Immature natural killer cell (primary cell): ENCODE measurements around the gene CATSPERD. TPM values are rescaled to one million over a fixed set of nuclear protein-coding genes. Genes with fewer than 3 reads are reported as not detected.

Experiments
- DNase-seq, 3 donors: peaks; one replicate each; pipeline ENCODE4 v3.0.0; 2022; ENCODE audit warnings: mixed read lengths in 1 of 3
- H3K27ac Mint-ChIP-seq, 6 donors: one replicate each; pipeline ENCODE4 v1.8.0; 2020; ENCODE audit warnings: mixed read lengths in 6 of 6, mild to moderate bottlenecking in 5 of 6, inconsistent platforms in 4 of 6, moderate library complexity in 3 of 6
- H3K27me3 Mint-ChIP-seq, 3 donors: one replicate each; pipeline ENCODE4 v1.8.0; 2020 to 2021; ENCODE audit warnings: low read depth in 3 of 3, mild to moderate bottlenecking in 3 of 3, mixed read lengths in 3 of 3, moderate library complexity in 3 of 3, inconsistent platforms in 1 of 3
- H3K36me3 Mint-ChIP-seq, 3 donors: one replicate each; pipeline ENCODE4 v1.8.0; 2020; ENCODE audit warnings: mixed read lengths in 3 of 3, inconsistent platforms in 2 of 3, mild to moderate bottlenecking in 2 of 3
- H3K4me1 Mint-ChIP-seq, 2 donors: one replicate each; pipeline ENCODE4 v1.8.0; 2020; ENCODE audit warnings: inconsistent platforms in 2 of 2, mild to moderate bottlenecking in 2 of 2, mixed read lengths in 2 of 2, moderate library complexity in 1 of 2
- H3K4me3 Mint-ChIP-seq, 5 donors: one replicate each; pipeline ENCODE4 v1.8.0; 2020; ENCODE audit warnings: mild to moderate bottlenecking in 5 of 5, mixed read lengths in 5 of 5, inconsistent platforms in 3 of 5, moderate library complexity in 3 of 5
- H3K9me3 Mint-ChIP-seq, 6 donors: one replicate each; pipeline ENCODE4 v1.8.0; 2020; ENCODE audit warnings: mild to moderate bottlenecking in 6 of 6, mixed read lengths in 6 of 6, inconsistent platforms in 4 of 6, moderate library complexity in 3 of 6
- polyA plus RNA-seq, 3 donors: library from polyadenylated mRNA; unstranded; fragments of 300-500 nt; fragmentation: Illumina TruSeq; gene quantifications; one replicate each; pipeline ENCODE4 v1.2.3, GENCODE V29; 2021

The CATSPERD gene
- polyA plus RNA-seq, 3 donors from 2014 or later: not detected

DNA sequence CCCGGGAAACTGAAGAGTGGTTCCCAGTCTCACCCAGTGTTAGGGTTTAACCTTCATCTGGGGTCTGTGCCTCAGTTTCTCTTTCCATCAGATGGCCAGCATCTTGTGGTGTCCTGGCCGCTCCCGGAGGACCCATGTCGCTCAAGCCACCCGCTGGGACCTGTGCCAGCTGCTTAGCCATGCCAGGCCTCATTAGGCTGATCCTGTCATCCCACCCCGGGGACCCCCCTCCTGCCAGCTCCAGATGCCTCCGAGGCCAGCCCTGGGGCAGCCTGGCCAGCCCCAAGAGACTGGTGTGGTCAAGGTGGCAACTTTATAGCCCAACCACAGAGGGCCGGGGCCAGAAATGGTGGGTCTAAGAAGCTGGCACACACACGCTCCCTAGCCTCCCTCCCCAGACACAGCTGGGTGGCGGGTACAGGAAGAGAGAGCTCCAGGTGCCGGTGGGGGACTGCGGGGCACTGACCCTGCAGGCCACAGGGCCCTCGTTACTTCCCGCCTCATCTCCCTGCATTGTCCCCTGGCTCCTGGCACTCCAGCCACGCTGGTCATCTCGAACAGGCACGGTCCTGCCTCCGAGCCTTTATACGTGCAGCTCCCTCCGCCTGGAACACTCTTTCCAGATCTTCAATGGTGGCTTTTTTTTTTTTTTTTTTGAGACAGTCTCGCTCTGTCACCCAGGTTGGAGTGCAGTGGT, 87.8 kb downstream of the CATSPERD start:
- Mint-ChIP-seq H3K4me1 (peaks cover 6 to 11% of the 10 kb centered on the region in 2 donors), H3K9me3 (no peaks in the 10 kb centered on the region), H3K4me3 (no peak overlapping the region), H3K36me3 (no peaks in the 10 kb centered on the region), H3K27ac (no peak overlapping the region), H3K27me3 (peaks cover 0 to 11% (median 9%) of the 10 kb centered on the region in 3 donors)
- no peak for DNase-seq

DNA sequence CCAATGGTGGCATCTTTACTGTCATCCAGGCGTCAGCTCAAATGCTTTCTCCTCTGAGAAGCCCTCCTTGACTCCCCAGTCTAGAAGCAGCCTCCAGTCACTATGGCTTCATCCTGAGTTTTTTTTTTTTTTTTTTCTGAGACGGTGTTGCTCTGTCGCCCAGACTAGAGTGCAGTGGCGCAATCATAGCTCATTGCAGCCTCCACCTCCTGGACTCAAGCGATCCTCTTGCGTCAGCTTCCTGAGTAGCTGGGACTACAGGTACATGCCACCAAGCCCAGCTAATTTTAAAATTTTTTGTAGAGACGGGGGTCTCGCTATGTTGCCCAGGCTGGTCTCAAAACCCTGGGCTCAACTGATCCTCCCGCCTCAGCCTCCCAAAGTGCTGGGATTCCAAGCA, 88.6 kb downstream of the CATSPERD start:
- Mint-ChIP-seq H3K9me3 (no peaks in the 10 kb centered on the region), H3K4me3 (no peak overlapping the region), H3K4me1 (peaks cover 0 to 5% of the 10 kb centered on the region in 2 donors), H3K27ac (no peak overlapping the region), H3K36me3 (no peaks in the 10 kb centered on the region), H3K27me3 (peaks cover 0 to 10% (median 2%) of the 10 kb centered on the region in 3 donors)
- no peak for DNase-seq

DNA sequence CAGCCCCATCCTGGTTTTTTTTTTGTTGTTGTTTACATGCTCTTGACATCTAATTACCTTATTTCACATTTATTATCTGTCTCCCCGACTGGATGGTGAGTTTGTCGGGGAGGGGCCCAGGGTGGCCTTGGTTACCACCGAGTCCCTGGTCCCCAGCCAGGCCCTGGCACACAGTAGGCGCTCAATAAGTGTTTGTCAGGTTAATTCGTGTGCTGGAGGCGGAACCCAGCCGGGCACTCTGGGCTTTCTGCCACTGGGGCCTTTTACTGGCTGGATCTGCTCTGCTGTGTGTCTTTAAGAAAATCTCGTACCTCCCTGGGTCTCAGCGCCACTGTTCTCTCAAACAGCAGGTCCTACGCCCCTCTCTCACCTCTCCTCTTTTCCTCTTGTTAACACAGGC, 89.0 kb downstream of the CATSPERD start:
- H3K27ac Mint-ChIP-seq: no peak overlapping the region

DNA sequence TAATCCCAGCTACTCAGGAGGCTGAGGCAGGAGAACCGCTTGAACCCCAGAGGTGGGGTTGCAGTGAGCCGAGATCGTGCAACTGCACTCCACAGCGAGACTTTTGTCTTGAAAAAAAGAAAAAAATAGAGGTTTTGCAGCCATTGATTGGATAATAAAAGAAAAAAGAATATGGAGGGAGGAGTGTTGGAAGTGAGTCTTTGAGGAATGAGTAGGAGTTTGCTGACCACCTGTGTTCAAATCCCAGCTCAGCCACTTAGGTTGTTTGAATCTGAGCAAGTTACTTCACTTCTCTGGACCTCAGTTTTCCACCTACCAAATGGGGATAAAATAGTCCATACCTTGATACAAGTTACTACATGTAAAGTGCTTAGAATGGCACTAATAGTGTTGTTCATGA, 90.7 kb downstream of the CATSPERD start:
- Mint-ChIP-seq H3K4me3 (no peak overlapping the region), H3K9me3 (no peaks in the 10 kb centered on the region), H3K27me3 (peaks cover 0 to 8% (median 2%) of the 10 kb centered on the region in 3 donors), H3K4me1 (no peaks in the 10 kb centered on the region), H3K27ac (no peak overlapping the region), H3K36me3 (no peaks in the 10 kb centered on the region)
- DNase-seq: no peak

More for the DNA sequence above, 89.0 kb downstream of the CATSPERD start:
- Mint-ChIP-seq H3K36me3 (no peaks in the 10 kb centered on the region), H3K9me3 (no peaks in the 10 kb centered on the region), H3K4me1 (peaks cover 0 to 1% of the 10 kb centered on the region in 2 donors), H3K4me3 (no peak overlapping the region), H3K27me3 (peaks cover 0 to 8% (median 0%) of the 10 kb centered on the region in 3 donors)
- no peak for DNase-seq

DNA sequence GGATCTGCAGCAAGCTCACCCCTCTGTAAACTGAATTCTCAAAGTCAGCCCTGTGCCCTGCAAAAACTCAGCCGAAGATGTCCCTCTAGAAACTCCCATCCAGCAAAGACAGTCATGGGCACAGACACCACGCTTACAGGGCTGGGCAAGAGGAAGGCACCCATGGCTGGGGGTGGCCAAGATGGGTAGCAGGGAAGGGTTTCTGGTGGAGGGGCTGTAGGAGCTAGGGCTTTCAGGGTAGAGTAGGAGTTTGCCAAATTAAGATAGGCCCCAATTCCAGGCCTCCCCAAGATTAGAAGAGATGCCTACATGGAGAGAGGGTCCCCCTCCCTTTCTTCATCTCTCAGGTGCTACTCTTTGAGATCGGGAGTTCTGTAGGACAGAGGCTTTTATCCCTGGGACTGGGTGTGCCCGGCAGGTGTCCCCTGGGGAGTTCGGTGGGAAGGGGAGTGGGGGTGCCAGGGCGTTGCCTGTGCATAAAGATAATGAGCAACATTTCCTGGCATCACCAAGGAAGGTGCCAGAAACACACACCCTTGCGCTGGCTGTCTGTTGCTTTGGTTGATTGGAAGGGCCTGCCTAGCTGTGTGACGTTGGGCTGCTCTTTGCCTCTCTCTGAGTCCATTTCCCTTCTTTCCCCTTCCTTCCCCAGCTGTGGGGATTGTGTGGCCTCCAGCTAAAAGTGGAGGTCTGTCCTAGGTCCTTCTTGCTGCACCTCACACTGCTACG, 93.8 kb downstream of the CATSPERD start:
- Mint-ChIP-seq H3K36me3 (no peaks in the 10 kb centered on the region), H3K27me3 (peaks cover 0 to 6% (median 3%) of the 10 kb centered on the region in 3 donors), H3K9me3 (peaks cover 0 to 1% (median 0%) of the 10 kb centered on the region in 6 donors), H3K27ac (no peak overlapping the region), H3K4me1 (peaks cover 0 to 2% of the 10 kb centered on the region in 2 donors), H3K4me3 (no peak overlapping the region)
- DNase-seq: no peak

DNA sequence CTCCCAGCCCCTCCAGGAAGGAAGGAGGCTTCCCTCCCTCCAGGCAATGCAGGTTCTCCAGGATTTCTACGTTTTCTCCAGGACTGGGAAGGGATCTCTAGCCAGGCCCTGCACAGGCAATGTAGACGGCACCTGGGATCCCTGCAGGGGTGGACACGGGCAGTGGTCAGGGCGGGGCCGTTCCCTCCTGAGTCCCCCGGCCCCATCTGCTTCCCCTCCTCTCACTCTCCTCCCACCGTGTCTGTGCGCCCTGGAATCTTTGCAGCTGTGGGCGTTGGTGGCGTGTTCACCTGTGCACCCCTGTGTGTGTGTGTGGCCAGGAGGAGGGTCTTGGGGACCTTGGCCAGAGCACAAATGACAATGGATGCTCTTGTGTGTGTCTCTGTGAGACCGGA, 94.4 kb downstream of the CATSPERD start:
- H3K9me3 Mint-ChIP-seq: peaks cover 0 to 1% (median 0%) of the 10 kb centered on the region in 6 donors
- peaks cover 0 to 6% (median under 1%) of the 10 kb centered on the region in 3 donors for H3K27me3 Mint-ChIP-seq
- peaks cover 0 to 2% of the 10 kb centered on the region in 2 donors for H3K4me1 Mint-ChIP-seq
- H3K27ac Mint-ChIP-seq: peak overlapping the region in 1 of 6 donors; percentile 64
- H3K4me3 Mint-ChIP-seq: no peak overlapping the region
- no peaks in the 10 kb centered on the region for H3K36me3 Mint-ChIP-seq
- DNase-seq: no peak

DNA sequence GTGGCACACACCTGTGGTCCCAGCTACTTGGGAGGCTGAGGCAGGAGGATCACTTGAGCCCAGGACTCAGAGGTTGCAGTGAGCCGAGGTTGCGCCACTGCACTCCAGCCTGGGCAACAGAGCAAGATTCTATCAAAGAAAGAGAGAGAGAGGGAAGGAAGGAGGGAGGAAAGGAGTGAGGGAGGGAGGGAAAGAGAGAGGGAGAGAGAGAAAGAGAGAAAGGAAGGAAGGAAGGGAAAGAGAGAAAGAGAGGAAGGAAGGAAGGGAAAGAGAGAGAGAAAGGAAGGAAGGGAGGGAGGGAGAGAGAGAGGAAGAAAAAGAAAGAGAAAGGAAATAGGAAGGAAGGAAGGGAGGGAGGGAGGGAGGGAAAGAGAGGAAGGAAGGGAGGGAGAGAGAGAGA, 96.8 kb downstream of the CATSPERD start:
- H3K27ac Mint-ChIP-seq: no peak overlapping the region
- no peak overlapping the region for H3K4me3 Mint-ChIP-seq
- no peaks in the 10 kb centered on the region for H3K36me3 Mint-ChIP-seq
- DNase-seq: no peak
- H3K9me3 Mint-ChIP-seq: peaks cover 0 to 5% (median 0%) of the 10 kb centered on the region in 6 donors
- peaks cover 0 to 2% of the 10 kb centered on the region in 2 donors for H3K4me1 Mint-ChIP-seq
- H3K27me3 Mint-ChIP-seq: peaks cover 0 to 6% (median 3%) of the 10 kb centered on the region in 3 donors

DNA sequence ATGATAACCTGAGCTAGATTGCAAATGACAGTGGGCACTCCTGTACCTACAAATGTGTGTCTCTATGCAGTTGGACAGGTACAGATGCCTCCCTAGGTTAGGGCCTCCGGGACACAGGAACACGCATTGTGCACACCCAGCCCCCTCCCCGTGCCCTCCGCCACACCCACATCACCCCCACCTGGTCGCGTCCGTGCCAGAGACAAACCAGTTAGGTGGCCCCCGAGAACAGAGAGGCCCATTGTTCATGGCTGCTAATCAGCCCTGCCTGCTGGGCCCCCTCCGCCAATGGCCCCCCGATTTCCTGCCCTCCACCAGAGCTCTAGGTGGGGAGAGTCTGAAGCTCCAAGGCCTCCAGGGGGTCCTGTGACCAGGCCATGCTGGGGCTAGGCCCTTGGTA, 98.2 kb downstream of the CATSPERD start:
- H3K36me3 Mint-ChIP-seq: no peaks in the 10 kb centered on the region
- H3K27me3 Mint-ChIP-seq: peaks cover 0 to 6% (median 3%) of the 10 kb centered on the region in 3 donors
- peaks cover 0 to 5% (median 0%) of the 10 kb centered on the region in 6 donors for H3K9me3 Mint-ChIP-seq
- H3K4me3 Mint-ChIP-seq: no peak overlapping the region
- H3K4me1 Mint-ChIP-seq: peaks cover 0 to 2% of the 10 kb centered on the region in 2 donors
- no peak overlapping the region for H3K27ac Mint-ChIP-seq
- DNase-seq: no peak

DNA sequence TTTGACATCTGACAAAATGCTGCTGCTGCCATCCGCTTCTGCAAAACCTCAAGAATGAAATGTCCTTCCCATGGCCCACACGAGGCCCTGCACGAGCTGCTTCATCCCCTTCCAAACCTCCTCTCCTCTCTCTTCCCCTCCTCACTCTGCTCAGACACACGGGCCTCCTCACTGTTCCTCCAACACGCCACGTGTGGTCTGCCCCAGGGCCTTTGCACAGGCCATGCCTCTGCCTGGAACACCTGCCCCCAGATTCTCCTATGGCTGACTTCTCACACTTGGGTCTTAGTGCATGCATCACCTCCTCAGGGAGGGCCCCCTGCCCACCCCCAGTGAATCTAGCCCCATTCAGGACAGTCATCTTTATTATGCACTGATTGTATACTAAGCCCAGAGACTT, 100.3 kb downstream of the CATSPERD start:
- no peak for DNase-seq
- Mint-ChIP-seq H3K4me1 (peaks cover 0 to 2% of the 10 kb centered on the region in 2 donors), H3K9me3 (peaks cover 0 to 6% (median 0%) of the 10 kb centered on the region in 6 donors), H3K27ac (no peak overlapping the region), H3K27me3 (peaks cover 0 to 5% (median 5%) of the 10 kb centered on the region in 3 donors), H3K36me3 (no peaks in the 10 kb centered on the region), H3K4me3 (no peak overlapping the region)

DNA sequence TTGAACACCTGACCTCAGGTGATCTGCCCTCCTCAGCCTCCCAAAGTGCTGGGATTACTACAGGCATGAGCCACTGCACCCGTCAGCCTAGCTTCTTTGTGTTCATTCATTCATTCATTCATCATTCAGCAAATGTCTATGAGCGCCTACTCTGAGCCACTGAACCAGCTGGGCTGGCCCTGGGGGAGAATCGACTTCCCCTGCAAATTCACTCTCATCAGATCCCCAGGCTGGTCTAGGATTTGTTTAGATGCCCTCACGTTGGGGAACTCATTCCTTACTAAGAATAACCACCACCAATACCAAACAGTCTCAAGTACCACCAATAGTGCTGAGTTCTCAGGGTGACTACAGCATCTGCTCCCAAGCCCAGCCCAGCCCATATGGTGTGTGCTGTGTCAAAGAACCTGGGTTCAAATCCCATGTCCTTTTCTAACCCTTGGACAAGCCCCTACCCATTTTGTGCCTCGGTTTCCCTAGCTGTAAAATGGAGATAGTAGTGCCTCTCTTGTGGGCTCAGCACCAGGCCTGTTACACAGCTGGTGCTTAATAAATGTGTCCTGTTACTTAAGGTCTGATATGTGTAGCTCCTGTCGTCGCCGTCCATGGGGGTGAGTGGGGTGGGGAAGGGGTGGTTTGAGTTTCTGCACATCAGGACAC, 101.2 kb downstream of the CATSPERD start:
- peaks cover 0 to 6% (median 0%) of the 10 kb centered on the region in 6 donors for H3K9me3 Mint-ChIP-seq
- peaks cover 0 to 4% of the 10 kb centered on the region in 2 donors for H3K4me1 Mint-ChIP-seq
- no peak for DNase-seq
- H3K36me3 Mint-ChIP-seq: no peaks in the 10 kb centered on the region
- no peak overlapping the region for H3K4me3 Mint-ChIP-seq
- no peak overlapping the region for H3K27ac Mint-ChIP-seq
- H3K27me3 Mint-ChIP-seq: peaks cover 0 to 5% (median 5%) of the 10 kb centered on the region in 3 donors

DNA sequence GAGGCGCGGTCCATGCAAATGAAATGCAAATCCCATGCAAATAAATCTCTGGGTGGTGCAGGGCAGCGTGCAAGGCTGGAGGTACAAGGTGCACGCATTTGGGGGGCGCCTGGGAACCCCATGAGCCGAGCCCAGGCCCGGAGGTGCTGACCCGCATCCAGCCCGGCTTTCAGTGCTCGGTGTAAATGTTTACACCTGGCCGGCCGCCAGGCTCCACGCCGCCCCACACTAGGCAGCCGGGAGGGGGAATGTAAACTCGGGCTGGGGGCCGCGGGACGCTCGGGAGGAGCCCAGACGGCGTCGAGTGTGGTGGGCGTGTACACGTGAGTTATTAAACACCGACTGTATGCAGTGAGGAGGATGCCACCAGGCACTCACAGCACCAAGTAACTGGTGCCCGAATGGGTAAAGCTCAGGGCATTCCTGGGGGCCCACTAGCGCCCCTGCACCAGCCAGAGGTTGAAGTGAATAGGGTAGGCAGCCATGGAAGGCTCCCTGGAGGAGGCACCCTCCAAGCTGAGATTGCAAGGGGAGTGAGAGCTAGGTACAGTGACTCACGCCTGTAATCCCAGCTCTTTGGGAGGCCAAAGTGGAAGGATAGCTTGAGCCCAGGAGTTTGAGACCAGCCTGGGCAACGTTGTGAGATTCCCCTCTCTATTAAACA, 101.9 kb downstream of the CATSPERD start:
- Mint-ChIP-seq H3K9me3 (peaks cover 0 to 6% (median 0%) of the 10 kb centered on the region in 6 donors), H3K4me1 (peaks cover 5 to 11% of the 10 kb centered on the region in 2 donors), H3K27ac (no peak overlapping the region), H3K4me3 (no peak overlapping the region), H3K27me3 (peaks cover 0 to 9% (median 5%) of the 10 kb centered on the region in 3 donors), H3K36me3 (no peaks in the 10 kb centered on the region)
- no peak for DNase-seq

DNA sequence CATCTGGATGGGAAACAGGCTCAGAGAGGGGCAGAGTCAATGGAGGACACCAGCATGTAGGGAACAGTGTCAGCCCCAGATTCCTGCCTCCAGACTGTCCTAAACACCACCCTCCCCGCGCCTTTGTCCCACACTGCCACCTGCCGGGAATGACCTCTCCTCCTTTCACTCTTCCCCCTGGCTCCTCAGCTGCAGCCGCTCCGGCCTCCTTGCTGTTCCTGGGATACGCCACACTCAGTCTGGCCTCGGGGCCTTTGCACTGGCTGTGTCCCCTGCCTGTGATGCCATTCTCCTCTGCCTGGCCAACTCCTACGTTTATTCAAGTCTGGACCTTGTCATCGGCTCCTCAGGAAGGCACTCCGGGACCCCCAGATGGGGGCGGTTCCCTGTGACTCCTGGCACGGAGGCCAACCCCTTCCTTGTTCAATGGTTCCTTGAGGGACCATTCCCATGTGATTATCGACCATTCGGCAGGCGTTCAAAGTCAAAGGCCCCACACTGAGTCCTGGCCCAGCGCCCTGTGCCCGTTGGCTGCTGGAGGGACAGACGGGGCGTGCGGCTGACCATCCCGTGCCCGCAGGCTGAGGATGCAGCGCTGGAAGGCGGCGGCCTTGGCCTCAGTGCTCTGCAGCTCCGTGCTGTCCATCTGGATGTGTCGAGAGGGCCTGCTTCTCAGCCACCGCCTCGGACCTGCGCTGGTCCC, 103.3 kb downstream of the CATSPERD start:
- Mint-ChIP-seq H3K4me1 (peaks cover 5 to 17% of the 10 kb centered on the region in 2 donors), H3K36me3 (no peaks in the 10 kb centered on the region), H3K27me3 (peaks cover 5 to 14% (median 10%) of the 10 kb centered on the region in 3 donors), H3K27ac (no peak overlapping the region), H3K4me3 (no peak overlapping the region), H3K9me3 (peaks cover 0 to 6% (median 0%) of the 10 kb centered on the region in 6 donors)
- no peak for DNase-seq

DNA sequence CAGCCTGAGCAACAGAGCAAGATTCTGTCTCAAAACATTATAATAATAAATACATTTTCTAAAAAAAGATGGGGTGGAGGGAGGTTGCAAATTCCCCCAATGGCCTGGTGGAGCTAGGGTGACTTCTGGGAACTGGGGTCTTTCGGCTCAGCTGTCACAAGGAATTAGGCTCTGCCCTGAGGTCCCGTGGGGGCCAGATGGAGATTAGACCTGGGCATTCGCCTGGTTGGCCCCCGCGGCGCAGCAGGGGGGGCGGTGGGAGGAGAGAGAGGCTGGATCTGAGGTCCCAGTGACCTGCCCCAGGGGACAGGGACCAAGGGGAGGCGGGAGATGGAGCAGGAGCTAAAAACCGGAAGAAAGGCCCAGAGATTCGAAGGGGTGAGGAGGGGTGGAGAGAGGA, 104.3 kb downstream of the CATSPERD start:
- peaks cover 5 to 14% (median 10%) of the 10 kb centered on the region in 3 donors for H3K27me3 Mint-ChIP-seq
- peaks cover 0 to 6% (median 0%) of the 10 kb centered on the region in 6 donors for H3K9me3 Mint-ChIP-seq
- no peak overlapping the region for H3K4me3 Mint-ChIP-seq
- no peak for DNase-seq
- no peaks in the 10 kb centered on the region for H3K36me3 Mint-ChIP-seq
- peaks cover 5 to 18% of the 10 kb centered on the region in 2 donors for H3K4me1 Mint-ChIP-seq
- no peak overlapping the region for H3K27ac Mint-ChIP-seq
